ENCODE data around the gene ARHGAP18.

- TF ChIP-seq ZNF274 (IDR thresholded peaks at IDR 0.05; ENCODE audit: low read depth, low read length) (no peak), YY1 (IDR thresholded peaks at IDR 0.05; ENCODE audit: insufficient read depth, insufficient read length) (no peak), SUZ12 (IDR thresholded peaks at IDR 0.05; ENCODE audit: extremely low read depth, insufficient read depth, insufficient read length) (no peak)
These were observed 111.5 kb downstream of the ARHGAP18 start for GRCh38 chr6:129598244-129599187.
